Transverse colon (tissue), 4 donors: ENCODE results near the gene TOLLIP. TPM values are rescaled to one million over a fixed set of nuclear protein-coding genes. Genes with fewer than 3 reads are reported as not detected.
"Not testable (repeated sequence)": the region's sequence is repeated elsewhere in the genome, so short reads cannot be mapped to it uniquely, and the experiment has no call there.

Source experiments
- DNase-seq: peaks from one replicate; pipeline ENCODE4 v3.0.0-alpha.2; 2019
- H3K27ac ChIP-seq, 4 donors: fragments of 200-600 bp; sonication (generic); 2 replicates each; pipeline ENCODE4 v1.5.1; 2016 to 2018; ENCODE audit warnings: inconsistent platforms in 4 of 4
- H3K27me3 ChIP-seq: fragments of 200-600 bp; sonication (generic); 2 replicates; pipeline ENCODE4 v1.5.1; 2017; ENCODE audit warnings: inconsistent platforms
- H3K36me3 ChIP-seq, 4 donors: fragments of 200-600 bp; sonication (generic); 2 replicates each; pipeline ENCODE4 v1.5.1; 2017 to 2019; ENCODE audit warnings: inconsistent platforms in 4 of 4
- H3K4me1 ChIP-seq, 4 donors: fragments of 200-600 bp; sonication (generic); 2 replicates each; pipeline ENCODE4 v1.5.1; 2017 to 2020; ENCODE audit warnings: inconsistent platforms in 4 of 4
- H3K4me3 ChIP-seq, 4 donors: fragments of 200-600 bp; sonication (generic); 1 replicate in 1 of 4; 2 replicates in 3 of 4; pipeline versions ENCODE4 v1.5.1 to v1.6.1; 2017 to 2019; ENCODE audit warnings: inconsistent platforms in 4 of 4
- H3K9me3 ChIP-seq, 2 donors: fragments of 200-600 bp; sonication (generic); 2 replicates each; pipeline ENCODE4 v1.5.1; 2017 to 2019; ENCODE audit warnings: inconsistent platforms in 2 of 2
- CTCF ChIP-seq, 5 experiments: fragments of 200-600 bp in 3 of 5; fragments of 450-650 bp in 2 of 5; sonication (generic) in 3 of 5; IDR thresholded peaks; 1 replicate in 2 of 5; 2 replicates in 3 of 5; pipeline ENCODE4 v1.5.1; 2016 to 2017; ENCODE audit warnings: antibody characterized with exemption in 5 of 5, inconsistent platforms in 3 of 5, mild to moderate bottlenecking in 2 of 5, moderate library complexity in 1 of 5
- EP300 ChIP-seq: sonication (generic); formaldehyde crosslinking; IDR thresholded peaks from one replicate; pipeline ENCODE4 v1.6.1; 2017; ENCODE audit warnings: antibody characterized with exemption, low read depth
- POLR2A ChIP-seq: fragments of 450-650 bp; IDR thresholded peaks from one replicate; pipeline ENCODE4 v1.6.1; 2016; ENCODE audit warnings: antibody characterized with exemption, mild to moderate bottlenecking, moderate library complexity
- POLR2AphosphoS5 ChIP-seq, 3 donors: sonication (generic); formaldehyde crosslinking; IDR thresholded peaks; one replicate each; pipeline ENCODE4 v1.6.1; 2016; ENCODE audit warnings: antibody characterized with exemption in 3 of 3
- WGBS, 2 donors: methylation state at CpG; one replicate each; pipeline ENCODE4 v1.1.5; 2018; ENCODE audit warnings: low coverage in 1 of 2; 5-methylcytosine and 5-hydroxymethylcytosine counted together
- in situ Hi-C, 4 donors: fragments of 200-750 bp; cut with MboI; loops; one replicate each; pipeline versions ENCODE4 v1.15.0 to v1.15.1; 2017; ENCODE audit warnings: low sequenced_read_pairs in 3 of 4, low pct_ligation_motif_present in 1 of 4, low pct_unique_long_range_greater_than_20kb in 1 of 4
- intact Hi-C: fragments of 100-400 bp; cut with DNase I; formaldehyde crosslinking; loops from one replicate; pipeline ENCODE4 v1.15.1; 2023; ENCODE audit warnings: low total_unique reads
- total RNA-seq, 4 donors: library from RNA; depleted of rRNA; stranded (reverse); fragments of >200 nt; gene quantifications; one replicate each; pipeline ENCODE4 v1.1.0, GENCODE V29; 2016

The TOLLIP gene
- total RNA-seq, 4 donors from 2014 or later, result 25.9 to 132 (median 50.4) TPM

GRCh38 chr11:1348146-1348795 is 38.8 kb upstream of the TOLLIP start:
- 88 to 89% methylated on average over 7 to 14 of the region's 14 CpGs for WGBS, 2 donors

GRCh38 chr11:1347411-1347999 is 38.1 kb upstream of the TOLLIP start:
- peaks cover 17% of the 10 kb centered on the region for H3K27me3 ChIP-seq
- H3K27ac ChIP-seq, H3K4me1 ChIP-seq, H3K9me3 ChIP-seq, in situ Hi-C loops, intact Hi-C loops, DNase-seq, H3K4me3 ChIP-seq, H3K36me3 ChIP-seq: not testable (repeated sequence)
- 82 to 100% methylated on average over 1 to 18 of the region's 18 CpGs for WGBS, 2 donors

More at GRCh38 chr11:1348146-1348795, 38.8 kb upstream of the TOLLIP start:
- H3K27me3 ChIP-seq, result peaks cover 17% of the 10 kb centered on the region
- intact Hi-C loops, result no loop called here
- H3K27ac ChIP-seq, result no peak overlapping the region
- in situ Hi-C loops, result no loop called here
- H3K9me3 ChIP-seq, result no peaks in the 10 kb centered on the region
- H3K36me3 ChIP-seq, result no peaks in the 10 kb centered on the region
- TF ChIP-seq CTCF (IDR thresholded peaks at IDR 0.05) (no peak), POLR2A (no peak), EP300 (no peak), POLR2AphosphoS5 (IDR thresholded peaks at IDR 0.05) (no peak)
- H3K4me1 ChIP-seq, result no peaks in the 10 kb centered on the region
- DNase-seq, result no peak
- H3K4me3 ChIP-seq, result no peak overlapping the region

- TF ChIP-seq CTCF (IDR thresholded peaks at IDR 0.05) (no peak), POLR2A (no peak), EP300 (no peak), POLR2AphosphoS5 (IDR thresholded peaks at IDR 0.05) (no peak)
- Histone ChIP-seq H3K9me3 (no peaks in the 10 kb centered on the region), H3K4me1 (no peaks in the 10 kb centered on the region), H3K4me3 (no peak overlapping the region), H3K27ac (no peak overlapping the region), H3K27me3 (peaks cover 17% of the 10 kb centered on the region), H3K36me3 (no peaks in the 10 kb centered on the region)
- no peak for DNase-seq
- in situ Hi-C loops (no loop called here), intact Hi-C loops (no loop called here)
- WGBS, 2 donors, result 85 to 87% methylated on average over 6 to 27 of the region's 28 CpGs
Measured at GRCh38 chr11:1346669-1347390, 37.4 kb upstream of the TOLLIP start.

GRCh38 chr11:1345737-1346513 is 36.5 kb upstream of the TOLLIP start:
- no peak for TF ChIP-seq EP300
- TF ChIP-seq POLR2A, result no peak
- TF ChIP-seq CTCF (IDR thresholded peaks at IDR 0.05), result no peak
- no peak for TF ChIP-seq POLR2AphosphoS5 (IDR thresholded peaks at IDR 0.05)
- intact Hi-C loops, result no loop called here
- no peak for DNase-seq
- H3K9me3 ChIP-seq, result no peaks in the 10 kb centered on the region
- H3K36me3 ChIP-seq, result no peaks in the 10 kb centered on the region
- no peak overlapping the region for H3K4me3 ChIP-seq
- in situ Hi-C loops, result no loop called here
- no peak overlapping the region for H3K27ac ChIP-seq
- peaks cover 17% of the 10 kb centered on the region for H3K27me3 ChIP-seq
- no peaks in the 10 kb centered on the region for H3K4me1 ChIP-seq
- WGBS, 2 donors, result 58 to 81% methylated on average over 11 to 28 of the region's 28 CpGs
